ENCODE results near the gene MRPL11. TPM values are rescaled to one million over a fixed set of nuclear protein-coding genes. Genes with fewer than 3 reads are reported as not detected.

The MRPL11 gene
- total and polyA plus RNA-seq, 2 experiments from 2014 or later, result 139 to 237 TPM

DNA sequence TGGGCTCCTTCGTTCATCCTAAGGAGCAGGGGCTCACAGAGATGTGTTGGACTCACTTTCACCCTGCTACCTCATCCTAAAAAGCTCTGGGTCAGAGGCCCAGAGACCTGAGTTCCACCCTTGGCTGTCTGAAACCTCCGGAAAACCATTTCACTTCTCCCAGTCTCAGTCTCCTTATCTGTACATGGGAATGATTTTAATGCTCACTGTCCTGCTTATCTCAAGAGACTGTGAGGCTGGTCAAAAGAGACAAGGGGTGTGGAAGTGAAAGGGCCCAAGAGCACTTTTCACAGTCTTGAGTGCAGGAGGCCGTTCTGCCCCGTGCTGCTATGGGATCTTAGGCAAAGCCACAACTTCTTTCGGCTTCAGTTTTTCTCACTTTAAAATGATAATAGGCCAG lies 31.0 kb downstream of the MRPL11 start:
- H3K79me2 ChIP-seq (replicated peaks; ENCODE audit: insufficient read depth), result peaks cover 9% of the 10 kb centered on the region; the same call in 1 of the 2 replicates
- Mint-ChIP-seq H3K27me3 (ENCODE audit: insufficient read depth, low read depth, poor library complexity) (peaks cover 3% of the 10 kb centered on the region), H3K9me3 (no peaks in the 10 kb centered on the region), H3K4me1 (peaks cover 13% of the 10 kb centered on the region), H3K36me3 (ENCODE audit: low read depth) (no peaks in the 10 kb centered on the region; the same call in 2 of the 3 replicates), H3K27ac (no peak overlapping the region), H3K4me3 (no peak overlapping the region)
- no peak overlapping the region for H2AFZ ChIP-seq
- no peak for TF ChIP-seq ZNF331 (CRISPR knock-in tag; IDR thresholded peaks at IDR 0.05; ENCODE audit: low read depth)
- TF ChIP-seq, protein P1, sequence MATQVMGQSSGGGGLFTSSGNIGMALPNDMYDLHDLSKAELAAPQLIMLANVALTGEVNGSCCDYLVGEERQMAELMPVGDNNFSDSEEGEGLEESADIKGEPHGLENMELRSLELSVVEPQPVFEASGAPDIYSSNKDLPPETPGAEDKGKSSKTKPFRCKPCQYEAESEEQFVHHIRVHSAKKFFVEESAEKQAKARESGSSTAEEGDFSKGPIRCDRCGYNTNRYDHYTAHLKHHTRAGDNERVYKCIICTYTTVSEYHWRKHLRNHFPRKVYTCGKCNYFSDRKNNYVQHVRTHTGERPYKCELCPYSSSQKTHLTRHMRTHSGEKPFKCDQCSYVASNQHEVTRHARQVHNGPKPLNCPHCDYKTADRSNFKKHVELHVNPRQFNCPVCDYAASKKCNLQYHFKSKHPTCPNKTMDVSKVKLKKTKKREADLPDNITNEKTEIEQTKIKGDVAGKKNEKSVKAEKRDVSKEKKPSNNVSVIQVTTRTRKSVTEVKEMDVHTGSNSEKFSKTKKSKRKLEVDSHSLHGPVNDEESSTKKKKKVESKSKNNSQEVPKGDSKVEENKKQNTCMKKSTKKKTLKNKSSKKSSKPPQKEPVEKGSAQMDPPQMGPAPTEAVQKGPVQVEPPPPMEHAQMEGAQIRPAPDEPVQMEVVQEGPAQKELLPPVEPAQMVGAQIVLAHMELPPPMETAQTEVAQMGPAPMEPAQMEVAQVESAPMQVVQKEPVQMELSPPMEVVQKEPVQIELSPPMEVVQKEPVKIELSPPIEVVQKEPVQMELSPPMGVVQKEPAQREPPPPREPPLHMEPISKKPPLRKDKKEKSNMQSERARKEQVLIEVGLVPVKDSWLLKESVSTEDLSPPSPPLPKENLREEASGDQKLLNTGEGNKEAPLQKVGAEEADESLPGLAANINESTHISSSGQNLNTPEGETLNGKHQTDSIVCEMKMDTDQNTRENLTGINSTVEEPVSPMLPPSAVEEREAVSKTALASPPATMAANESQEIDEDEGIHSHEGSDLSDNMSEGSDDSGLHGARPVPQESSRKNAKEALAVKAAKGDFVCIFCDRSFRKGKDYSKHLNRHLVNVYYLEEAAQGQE (IDR thresholded peaks at IDR 0.05; ENCODE audit: unreplicated experiment), result no peak
- no peak overlapping the region for H3K4me3 ChIP-seq
- no peaks in the 10 kb centered on the region for H4K20me1 ChIP-seq (replicated peaks; ENCODE audit: insufficient read depth)
- H3K27ac ChIP-seq (ENCODE audit: low read depth), result no peak overlapping the region
- no peaks in the 10 kb centered on the region for H3K27me3 ChIP-seq (ENCODE audit: insufficient read depth)
- ATAC-seq (no peak), DNase-seq (ENCODE audit: low spot score) (no peak)
- H3F3A ChIP-seq (replicated peaks; ENCODE audit: low read depth), result peaks cover 5% of the 10 kb centered on the region; the same call in 1 of the 2 replicates
- no peaks in the 10 kb centered on the region for H3K9me2 ChIP-seq (ENCODE audit: insufficient read depth)
- no peaks in the 10 kb centered on the region for H3K36me3 ChIP-seq (ENCODE audit: insufficient read depth)
- no peak overlapping the region for H3K4me2 ChIP-seq
- H3K4me1 ChIP-seq (ENCODE audit: insufficient read depth), result peaks cover 9% of the 10 kb centered on the region; the same call in 1 of the 2 replicates

DNA sequence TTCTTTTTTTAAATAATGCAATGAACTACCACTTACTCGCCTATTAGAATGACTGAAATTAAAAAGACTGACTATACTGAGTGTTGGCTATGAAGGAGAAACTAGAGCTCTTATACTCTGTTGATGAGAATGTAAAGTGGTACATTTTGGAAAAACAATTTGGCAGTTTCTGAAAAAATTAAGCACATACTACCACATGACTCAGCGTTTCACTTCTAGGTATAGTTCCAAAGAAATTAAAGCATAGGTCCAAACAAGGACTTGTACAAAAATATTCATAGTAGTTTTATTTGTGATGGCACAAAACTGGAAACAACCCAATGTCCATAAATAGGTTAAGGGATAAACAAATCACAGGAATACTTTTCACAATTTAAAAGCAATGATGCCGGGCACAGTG lies 44.7 kb downstream of the MRPL11 start:
- no peaks in the 10 kb centered on the region for H3K4me1 ChIP-seq (ENCODE audit: insufficient read depth)
- ATAC-seq, result no peak
- H3K36me3 Mint-ChIP-seq (ENCODE audit: low read depth), result no peaks in the 10 kb centered on the region; the same call in 2 of the 3 replicates
- no peaks in the 10 kb centered on the region for H3F3A ChIP-seq (replicated peaks; ENCODE audit: low read depth)
- peaks cover 11% of the 10 kb centered on the region for H3K9me3 Mint-ChIP-seq
- no peaks in the 10 kb centered on the region for H4K20me1 ChIP-seq (replicated peaks; ENCODE audit: insufficient read depth)
- no peak overlapping the region for H3K4me2 ChIP-seq
- H3K79me2 ChIP-seq (replicated peaks; ENCODE audit: insufficient read depth), result no peaks in the 10 kb centered on the region
- no peak overlapping the region for H3K4me3 ChIP-seq
- peaks cover 4% of the 10 kb centered on the region for H3K27me3 Mint-ChIP-seq (ENCODE audit: insufficient read depth, low read depth, poor library complexity)
- H3K27ac Mint-ChIP-seq, result no peak overlapping the region
- H3K4me3 Mint-ChIP-seq, result no peak overlapping the region; the same call in 2 of the 3 replicates
- no peak for DNase-seq (ENCODE audit: low spot score)
- no peaks in the 10 kb centered on the region for H3K4me1 Mint-ChIP-seq
- no peaks in the 10 kb centered on the region for H3K27me3 ChIP-seq (ENCODE audit: insufficient read depth)
- no peaks in the 10 kb centered on the region for H3K9me2 ChIP-seq (ENCODE audit: insufficient read depth)
- no peak overlapping the region for H3K27ac ChIP-seq (ENCODE audit: low read depth)
- no peaks in the 10 kb centered on the region for H3K36me3 ChIP-seq (ENCODE audit: insufficient read depth)
- H2AFZ ChIP-seq, result no peak overlapping the region
- no peak for TF ChIP-seq JUNB (IDR thresholded peaks at IDR 0.05; ENCODE audit: unreplicated experiment)
- TF ChIP-seq, protein P2, sequence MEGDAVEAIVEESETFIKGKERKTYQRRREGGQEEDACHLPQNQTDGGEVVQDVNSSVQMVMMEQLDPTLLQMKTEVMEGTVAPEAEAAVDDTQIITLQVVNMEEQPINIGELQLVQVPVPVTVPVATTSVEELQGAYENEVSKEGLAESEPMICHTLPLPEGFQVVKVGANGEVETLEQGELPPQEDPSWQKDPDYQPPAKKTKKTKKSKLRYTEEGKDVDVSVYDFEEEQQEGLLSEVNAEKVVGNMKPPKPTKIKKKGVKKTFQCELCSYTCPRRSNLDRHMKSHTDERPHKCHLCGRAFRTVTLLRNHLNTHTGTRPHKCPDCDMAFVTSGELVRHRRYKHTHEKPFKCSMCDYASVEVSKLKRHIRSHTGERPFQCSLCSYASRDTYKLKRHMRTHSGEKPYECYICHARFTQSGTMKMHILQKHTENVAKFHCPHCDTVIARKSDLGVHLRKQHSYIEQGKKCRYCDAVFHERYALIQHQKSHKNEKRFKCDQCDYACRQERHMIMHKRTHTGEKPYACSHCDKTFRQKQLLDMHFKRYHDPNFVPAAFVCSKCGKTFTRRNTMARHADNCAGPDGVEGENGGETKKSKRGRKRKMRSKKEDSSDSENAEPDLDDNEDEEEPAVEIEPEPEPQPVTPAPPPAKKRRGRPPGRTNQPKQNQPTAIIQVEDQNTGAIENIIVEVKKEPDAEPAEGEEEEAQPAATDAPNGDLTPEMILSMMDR (conservative IDR thresholded peaks at IDR 0.05; ENCODE audit: low read depth in 2 of 2), result no peak
- no peak for TF ChIP-seq CREB1 (CRISPR knock-in tag; IDR thresholded peaks at IDR 0.05; ENCODE audit: low read depth)
- TF ChIP-seq NANOG (IDR thresholded peaks at IDR 0.05; ENCODE audit: borderline replicate concordance), result no peak
- TF ChIP-seq EZH2phosphoT487 (IDR thresholded peaks at IDR 0.05; ENCODE audit: unreplicated experiment), result no peak
- no peak for TF ChIP-seq EZH2 (IDR thresholded peaks at IDR 0.05; ENCODE audit: low read depth, unreplicated experiment)
- TF ChIP-seq, protein P1 (IDR thresholded peaks at IDR 0.05; ENCODE audit: unreplicated experiment), result no peak
- TF ChIP-seq STAT1 (IDR thresholded peaks at IDR 0.05; ENCODE audit: unreplicated experiment), result no peak
- TF ChIP-seq, protein P3, sequence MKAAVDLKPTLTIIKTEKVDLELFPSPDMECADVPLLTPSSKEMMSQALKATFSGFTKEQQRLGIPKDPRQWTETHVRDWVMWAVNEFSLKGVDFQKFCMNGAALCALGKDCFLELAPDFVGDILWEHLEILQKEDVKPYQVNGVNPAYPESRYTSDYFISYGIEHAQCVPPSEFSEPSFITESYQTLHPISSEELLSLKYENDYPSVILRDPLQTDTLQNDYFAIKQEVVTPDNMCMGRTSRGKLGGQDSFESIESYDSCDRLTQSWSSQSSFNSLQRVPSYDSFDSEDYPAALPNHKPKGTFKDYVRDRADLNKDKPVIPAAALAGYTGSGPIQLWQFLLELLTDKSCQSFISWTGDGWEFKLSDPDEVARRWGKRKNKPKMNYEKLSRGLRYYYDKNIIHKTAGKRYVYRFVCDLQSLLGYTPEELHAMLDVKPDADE (IDR thresholded peaks at IDR 0.05), result no peak
- no peak for TF ChIP-seq ZNF331 (CRISPR knock-in tag; IDR thresholded peaks at IDR 0.05; ENCODE audit: low read depth)
- no peak for TF ChIP-seq POLR2AphosphoS5 (IDR thresholded peaks at IDR 0.05; ENCODE audit: low read depth)
- no peak for TF ChIP-seq ZNF114 (CRISPR knock-in tag; IDR thresholded peaks at IDR 0.05)

All from GM23338 (cell line).